Ammon's horn (tissue), 1 donor: ENCODE results near the gene GP1BB.
"Not testable (repeated sequence)": the region's sequence is repeated elsewhere in the genome, so short reads cannot be mapped to it uniquely, and the experiment has no call there.

Experiments
- DNase-seq: peaks from one replicate; pipeline ENCODE4 v3.0.0-alpha.2; 2016; ENCODE audit warnings: low spot score

The GP1BB gene

DNA sequence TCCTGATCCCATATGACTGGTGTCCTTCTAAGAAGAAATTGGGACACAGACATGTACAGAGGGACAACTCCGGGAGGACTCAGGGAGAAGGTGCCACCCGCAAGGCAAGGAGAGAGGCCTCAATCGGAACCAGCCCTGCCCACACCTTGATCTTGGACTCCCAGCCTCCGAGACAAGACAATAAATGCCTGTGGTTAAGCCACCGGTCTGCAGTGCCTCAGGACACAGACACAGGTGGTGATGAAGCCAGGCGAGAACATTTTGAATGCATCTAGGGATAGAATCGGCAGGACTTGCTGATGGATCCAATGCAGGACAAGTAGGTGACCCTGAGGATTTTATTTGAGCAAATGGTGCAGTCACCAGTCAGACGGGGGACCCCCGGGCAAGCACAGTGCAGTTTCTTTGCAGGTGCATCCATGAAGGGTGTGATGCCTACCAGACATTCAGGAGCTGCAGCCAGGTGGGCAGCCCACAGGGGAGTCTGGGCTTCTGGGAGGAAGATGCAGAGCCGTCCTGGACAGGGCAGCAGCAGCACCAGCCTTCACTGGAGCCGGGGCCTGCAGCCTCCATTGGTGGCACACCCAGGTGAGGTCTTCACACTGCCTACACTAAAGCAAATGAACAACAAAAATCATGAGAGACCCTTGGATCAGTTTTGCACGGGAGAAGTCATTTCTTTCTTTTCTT lies 29.2 kb upstream of the GP1BB start:
- DNase-seq = no peak

GRCh38 chr22:19694696-19695095 lies 28.6 kb upstream of the GP1BB start:
- DNase-seq = no peak

- no peak for DNase-seq
Observed at GRCh38 chr22:19696504-19697276, 26.6 kb upstream of the GP1BB start.

DNA sequence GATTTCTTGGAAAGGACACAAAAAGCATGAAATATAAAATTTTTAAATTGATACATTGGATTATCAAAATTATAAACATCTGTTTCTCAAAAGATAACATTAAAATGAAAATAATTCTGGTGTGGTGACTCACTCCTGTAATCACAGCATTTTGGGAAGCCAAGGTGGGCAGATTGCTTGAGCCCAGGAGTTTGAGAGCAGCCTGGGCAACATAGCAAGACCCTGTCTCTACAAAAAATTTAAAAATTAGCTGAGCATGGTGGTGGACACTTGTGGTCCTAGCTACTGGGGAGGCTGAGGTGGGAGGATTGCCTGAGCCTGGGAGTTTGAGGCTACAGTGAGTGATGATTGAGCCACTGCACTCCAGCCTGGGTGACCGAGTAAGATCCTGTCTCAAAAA lies 25.5 kb upstream of the GP1BB start:
- DNase-seq = not testable (repeated sequence)

DNA sequence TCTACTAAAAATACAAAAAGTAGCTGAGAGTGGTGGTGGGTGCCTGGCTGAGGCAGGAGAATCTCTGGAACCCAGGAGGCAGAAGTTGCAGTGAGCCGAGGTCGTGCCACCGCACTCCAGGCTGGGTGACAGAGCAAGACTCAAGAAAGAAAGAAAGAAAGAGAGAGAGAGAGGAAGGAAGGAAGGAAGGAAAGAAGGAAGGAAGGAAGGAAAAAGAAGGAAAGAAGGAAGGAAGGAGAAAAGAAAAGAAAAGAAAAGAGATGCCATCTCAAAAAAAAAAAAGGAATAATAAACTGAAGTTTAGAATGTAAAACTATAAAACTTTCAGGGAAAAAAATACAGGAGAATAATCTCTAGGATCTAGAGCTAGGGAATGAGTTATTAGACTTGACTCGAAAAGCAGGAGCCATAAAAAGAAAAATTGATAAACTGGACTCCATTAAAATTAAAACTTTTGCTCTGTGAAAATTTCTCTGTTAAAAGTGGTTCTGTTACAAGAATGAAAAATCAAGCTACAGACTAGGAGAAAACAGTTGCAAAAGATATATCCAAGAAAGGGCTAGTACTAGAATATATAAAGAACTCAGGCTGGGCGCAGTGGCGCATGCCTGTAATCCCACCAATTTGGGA lies 22.4 kb upstream of the GP1BB start:
- DNase-seq = no peak

GRCh38 chr22:19701420-19702145 lies 21.8 kb upstream of the GP1BB start:
- DNase-seq = no peak

DNA sequence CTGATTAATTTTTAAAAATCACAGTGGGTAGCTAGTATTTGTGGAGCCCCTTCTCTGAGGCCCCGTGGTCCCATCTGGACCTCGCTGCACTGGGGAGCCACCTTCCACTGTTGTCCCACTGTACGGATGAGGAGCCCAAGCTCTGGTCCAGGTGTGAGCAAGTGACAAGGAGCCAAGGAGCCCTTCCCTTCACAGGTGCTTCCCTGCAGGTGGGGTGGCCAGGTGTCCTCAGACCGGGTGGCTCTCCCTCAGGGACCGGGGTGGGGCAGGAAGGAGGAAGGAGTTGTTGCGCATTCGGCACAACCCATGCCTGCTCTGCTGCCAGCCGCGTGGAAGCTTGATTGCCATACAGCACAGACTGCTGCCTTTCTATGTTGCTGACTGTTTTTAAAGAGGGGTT lies 19.5 kb upstream of the GP1BB start:
- peak; percentile 6 for DNase-seq

GRCh38 chr22:19704355-19705015 lies 18.9 kb upstream of the GP1BB start:
- DNase-seq = no peak

GRCh38 chr22:19705181-19705934 lies 18.0 kb upstream of the GP1BB start:
- DNase-seq = no peak

GRCh38 chr22:19706661-19707151 lies 16.6 kb upstream of the GP1BB start:
- DNase-seq = no peak

GRCh38 chr22:19707347-19708290 lies 15.7 kb upstream of the GP1BB start:
- no peak for DNase-seq

- no peak for DNase-seq
Observed at GRCh38 chr22:19708321-19709011, 14.9 kb upstream of the GP1BB start.

GRCh38 chr22:19709063-19709769 lies 14.1 kb upstream of the GP1BB start:
- no peak for DNase-seq

DNA sequence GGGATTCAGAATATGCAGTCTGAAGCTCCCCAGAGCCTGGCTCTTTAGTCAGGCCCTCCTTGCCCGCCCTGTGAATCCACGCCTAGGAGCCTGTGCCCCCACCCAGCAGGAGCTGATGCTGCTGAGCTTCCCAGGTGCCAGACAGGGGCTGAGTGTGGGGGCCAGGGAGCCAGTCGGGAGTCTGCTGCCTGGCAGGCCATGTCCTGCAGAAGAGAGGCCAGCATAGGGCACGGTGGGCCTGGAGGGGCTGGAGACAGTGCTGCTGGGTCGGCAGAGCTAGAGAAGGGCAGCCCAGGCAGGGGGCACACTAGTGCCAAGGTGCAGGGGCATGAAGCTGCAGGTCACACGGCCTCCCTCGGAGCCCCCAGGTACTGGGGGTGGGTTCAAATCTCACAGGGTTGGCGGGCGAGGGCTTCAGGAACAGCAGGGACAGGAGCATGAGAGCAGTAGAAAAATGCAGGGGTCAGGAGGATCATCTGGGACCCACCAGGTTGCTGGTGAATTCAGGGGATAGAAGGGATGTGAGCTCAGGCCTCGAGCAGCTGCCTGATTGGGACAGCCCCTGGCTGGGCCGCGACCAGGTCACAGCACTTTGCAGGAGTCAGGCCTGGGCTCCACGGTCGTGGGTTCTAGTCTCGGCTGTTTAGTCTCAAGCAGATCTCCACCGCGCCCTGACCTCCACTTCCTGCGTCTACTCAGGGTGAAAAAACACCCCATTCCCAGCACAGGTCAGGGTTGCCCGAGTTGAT lies 13.1 kb upstream of the GP1BB start:
- DNase-seq = no peak

DNA sequence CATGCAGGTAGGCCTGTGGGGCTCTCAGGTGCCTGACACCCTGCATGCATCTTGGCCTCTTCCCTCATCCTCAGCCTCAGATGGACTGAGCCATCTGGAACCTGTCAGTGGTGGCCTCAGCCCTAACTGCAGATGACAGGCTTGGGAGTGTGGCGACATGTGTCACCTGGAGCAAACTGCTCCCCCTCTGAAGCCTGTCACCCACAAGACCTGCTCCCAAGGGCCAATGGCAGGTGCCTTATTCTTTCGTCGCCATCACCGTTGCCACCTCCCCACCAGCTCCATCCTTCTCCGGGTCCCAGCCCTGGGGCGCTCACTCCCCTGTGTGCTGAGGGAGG lies 12.6 kb upstream of the GP1BB start:
- no peak for DNase-seq

GRCh38 chr22:19713245-19713644 lies 10.1 kb upstream of the GP1BB start:
- DNase-seq = no peak

DNA sequence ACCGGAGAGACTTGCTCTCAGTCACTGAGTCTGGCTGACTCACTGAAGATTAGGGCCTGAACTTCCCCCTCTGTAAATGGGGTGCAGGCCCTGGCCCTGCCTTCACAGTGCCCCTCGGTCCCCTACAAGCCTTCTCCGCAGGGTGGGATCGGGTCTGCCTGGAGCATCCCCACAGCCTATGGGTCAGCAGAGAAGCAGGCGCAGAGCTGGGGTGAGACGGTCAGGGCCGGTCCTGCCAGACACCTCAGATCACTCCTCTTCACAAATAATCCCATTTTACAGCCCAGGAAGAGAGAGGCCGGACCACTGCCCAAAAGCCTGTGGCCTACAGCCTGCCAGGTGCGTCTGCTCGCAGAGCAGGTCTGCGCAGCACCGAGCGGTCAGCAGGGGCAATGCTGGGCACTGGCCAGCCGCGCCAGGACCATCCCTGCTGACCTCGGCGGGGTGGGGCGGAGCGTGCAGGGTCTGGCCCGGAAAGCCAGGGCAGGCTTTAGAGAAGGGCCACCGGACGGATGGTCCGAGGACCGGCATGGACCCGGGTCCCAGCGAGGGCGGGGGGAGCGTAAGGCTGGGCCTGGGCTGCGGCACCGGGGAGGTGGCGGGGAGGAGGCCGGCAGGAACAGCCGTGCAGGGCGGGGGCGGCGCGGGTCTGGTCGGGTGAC lies 9.6 kb upstream of the GP1BB start:
- no peak for DNase-seq
